Measurements from ENCODE around the gene TRIM8. TPM values are rescaled to one million over a fixed set of nuclear protein-coding genes. Genes with fewer than 3 reads are reported as not detected.

The TRIM8 gene
- total and polyA plus RNA-seq, 2 donors (not counting 1 experiment from before 2014, with no cell fraction given): 44.9 to 74.4 TPM

DNA sequence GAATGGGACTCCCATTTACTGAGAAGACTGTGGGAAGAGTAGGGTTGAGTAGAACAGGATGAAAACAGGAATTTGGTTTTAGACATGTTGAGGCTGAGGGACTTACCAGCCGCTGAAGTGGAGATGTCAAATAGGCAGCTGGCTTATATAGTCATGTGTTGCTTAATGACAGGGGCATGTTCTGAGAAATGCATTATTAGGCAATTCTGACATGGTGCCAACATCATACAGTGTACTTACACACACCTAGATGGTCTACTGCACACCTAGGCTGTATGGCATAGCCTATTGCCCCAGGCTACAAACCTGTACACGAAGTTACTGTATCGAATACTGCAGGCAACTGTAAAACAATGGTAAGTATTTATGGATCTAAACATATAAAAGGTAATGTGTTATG, 52.5 kb downstream of the TRIM8 start:
- no peak overlapping the region for H3K4me3 ChIP-seq (ENCODE audit: control extremely low read depth in 1 of 5, extremely low read depth in 1 of 5, insufficient read depth in 1 of 5, low read depth in 2 of 5, low read length in 4 of 5)
- no peaks in the 10 kb centered on the region for H3K9me3 ChIP-seq (ENCODE audit: control extremely low read depth in 1 of 3, control insufficient read depth in 2 of 3, insufficient read depth in 1 of 3, low read length in 2 of 3)
- H3K27me3 ChIP-seq (replicated peaks in 1 of 4; ENCODE audit: control extremely low read depth in 1 of 4, control insufficient read depth in 3 of 4, insufficient read depth in 4 of 4, low read length in 3 of 4): no peaks in the 10 kb centered on the region
- CTCF ChIA-PET: no interaction called here
- DNase-seq (no peak), ATAC-seq (ENCODE audit: low read depth) (no peak)
- intact Hi-C loops (cut with micrococcal nuclease): no loop called here
- Mint-ChIP-seq H3K4me1 (no peaks in the 10 kb centered on the region), H3K27me3 (no peaks in the 10 kb centered on the region), H3K27ac (no peak overlapping the region), H3K9me3 (ENCODE audit: insufficient read depth) (no peaks in the 10 kb centered on the region), H3K4me3 (no peak overlapping the region)
- 100% methylated on average over 1 of the region's 3 CpGs for WGBS (ENCODE audit: insufficient coverage)
- no peaks in the 10 kb centered on the region for H3K79me2 ChIP-seq (ENCODE audit: control insufficient read depth, insufficient read depth, low read length)
- no peak overlapping the region for H3K9ac ChIP-seq (ENCODE audit: low read length)
- H2AFZ ChIP-seq (ENCODE audit: insufficient read depth, low read depth, low read length, poor library complexity, severe bottlenecking): no peak overlapping the region
- no peak overlapping the region for H3K27ac ChIP-seq (ENCODE audit: low read length in 2 of 2)
- no peaks in the 10 kb centered on the region for H4K20me1 ChIP-seq (ENCODE audit: control insufficient read depth, insufficient read depth, low read length, poor library complexity, severe bottlenecking)
- H3K4me1 ChIP-seq (ENCODE audit: control insufficient read depth in 2 of 2, insufficient read depth in 2 of 2, low read length in 2 of 2): no peaks in the 10 kb centered on the region
- POLR2A ChIA-PET: no interaction called here
- H3K36me3 ChIP-seq (replicated peaks in 1 of 2; ENCODE audit: control extremely low read depth in 1 of 2, control insufficient read depth in 1 of 2, extremely low read depth in 1 of 2, insufficient read depth in 2 of 2, low read length in 1 of 2): peaks cover 2 to 4% of the 10 kb centered on the region in 2 experiments
- no peak for TF ChIP-seq CTCF (IDR thresholded peaks at IDR 0.05)
- no peak for TF ChIP-seq EZH2 (IDR thresholded peaks at IDR 0.05; ENCODE audit: borderline replicate concordance, insufficient read depth, low read depth, low read length, poor library complexity, severe bottlenecking)
- H3K4me2 ChIP-seq (replicated peaks; ENCODE audit: low read depth, low read length, poor library complexity, severe bottlenecking): no peak overlapping the region

DNA sequence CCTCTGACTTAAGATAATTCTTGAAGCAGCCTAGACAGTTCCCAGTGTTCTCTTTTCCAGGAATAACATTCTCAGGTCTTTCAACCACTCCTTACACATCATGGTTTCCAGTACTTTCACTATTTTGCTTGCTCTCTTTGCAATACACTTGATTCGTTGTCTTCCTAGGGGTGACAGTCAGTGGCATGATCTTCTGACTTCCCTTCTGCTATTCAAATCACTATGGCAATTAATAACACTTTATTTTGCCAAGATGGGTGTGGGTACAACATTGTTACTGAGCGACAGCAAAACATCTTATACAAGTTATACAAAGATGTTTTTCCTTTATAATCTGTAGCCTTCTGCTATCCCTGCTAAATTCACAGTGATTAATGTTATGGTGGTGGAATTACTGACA, 54.6 kb downstream of the TRIM8 start:
- H3K27me3 Mint-ChIP-seq: no peaks in the 10 kb centered on the region

More for the DNA sequence above, 54.6 kb downstream of the TRIM8 start:
- Mint-ChIP-seq H3K27ac (no peak overlapping the region), H3K4me3 (no peak overlapping the region), H3K4me1 (no peaks in the 10 kb centered on the region), H3K9me3 (ENCODE audit: insufficient read depth) (no peaks in the 10 kb centered on the region)
- no peak overlapping the region for H3K4me2 ChIP-seq (replicated peaks; ENCODE audit: low read depth, low read length, poor library complexity, severe bottlenecking)
- no peaks in the 10 kb centered on the region for H3K9me3 ChIP-seq (ENCODE audit: control extremely low read depth in 1 of 3, control insufficient read depth in 2 of 3, insufficient read depth in 1 of 3, low read length in 2 of 3)
- TF ChIP-seq EZH2 (IDR thresholded peaks at IDR 0.05; ENCODE audit: borderline replicate concordance, insufficient read depth, low read depth, low read length, poor library complexity, severe bottlenecking) (no peak), CTCF (IDR thresholded peaks at IDR 0.05) (no peak)
- intact Hi-C loops (cut with micrococcal nuclease): no loop called here
- DNase-seq: no peak
- CTCF ChIA-PET: interaction anchor here (1.1 kb wide), 1 partner anchor 12 kb away, joined by 3 read pairs; no protein-coding TSS in a partner anchor
- no peaks in the 10 kb centered on the region for H3K27me3 ChIP-seq (replicated peaks in 1 of 4; ENCODE audit: control extremely low read depth in 1 of 4, control insufficient read depth in 3 of 4, insufficient read depth in 4 of 4, low read length in 3 of 4)
- H3K4me1 ChIP-seq (ENCODE audit: control insufficient read depth in 2 of 2, insufficient read depth in 2 of 2, low read length in 2 of 2): no peaks in the 10 kb centered on the region
- POLR2A ChIA-PET: no interaction called here
- H4K20me1 ChIP-seq (ENCODE audit: control insufficient read depth, insufficient read depth, low read length, poor library complexity, severe bottlenecking): no peaks in the 10 kb centered on the region
- H3K79me2 ChIP-seq (ENCODE audit: control insufficient read depth, insufficient read depth, low read length): no peaks in the 10 kb centered on the region
- no CpG with 5 or more reads among the region's 2 CpGs for WGBS (ENCODE audit: insufficient coverage)
- H3K36me3 ChIP-seq (replicated peaks in 1 of 2; ENCODE audit: control extremely low read depth in 1 of 2, control insufficient read depth in 1 of 2, extremely low read depth in 1 of 2, insufficient read depth in 2 of 2, low read length in 1 of 2): peaks cover 2 to 4% of the 10 kb centered on the region in 2 experiments
- no peak for ATAC-seq (ENCODE audit: low read depth)
- H3K27ac ChIP-seq (ENCODE audit: low read length in 2 of 2): no peak overlapping the region
- H3K9ac ChIP-seq (ENCODE audit: low read length): no peak overlapping the region
- H3K4me3 ChIP-seq (ENCODE audit: control extremely low read depth in 1 of 5, extremely low read depth in 1 of 5, insufficient read depth in 1 of 5, low read depth in 2 of 5, low read length in 4 of 5): no peak overlapping the region
- no peak overlapping the region for H2AFZ ChIP-seq (ENCODE audit: insufficient read depth, low read depth, low read length, poor library complexity, severe bottlenecking)
